ENCODE results near the gene VSTM2B. TPM values are rescaled to one million over a fixed set of nuclear protein-coding genes. Genes with fewer than 3 reads are reported as not detected.

VSTM2B gene
- total RNA-seq, 1 experiment from 2014 or later: not detected

GRCh38 chr19:29495901-29496441 is 29.8 kb upstream of the VSTM2B start:
- no peaks in the 10 kb centered on the region for H3K4me1 Mint-ChIP-seq (ENCODE audit: low read depth, unreplicated experiment)
- no peak for TF ChIP-seq CTCF (IDR thresholded peaks at IDR 0.05; ENCODE audit: insufficient read depth in 1 of 2, low read depth in 1 of 2, low read length in 1 of 2, severe bottlenecking in 1 of 2, unreplicated experiment in 1 of 2)
- ChIA-PET CTCF (no interaction called here), POLR2A (no interaction called here)
- H3K27me3 Mint-ChIP-seq (ENCODE audit: insufficient read depth, unreplicated experiment): peaks cover 10% of the 10 kb centered on the region
- H3K27ac Mint-ChIP-seq (ENCODE audit: unreplicated experiment): no peak overlapping the region
- H3K27me3 ChIP-seq (replicated peaks; ENCODE audit: control insufficient read depth, insufficient read depth, low read length): no peaks in the 10 kb centered on the region
- H3K4me1 ChIP-seq: no peaks in the 10 kb centered on the region
- DNase-seq: no peak
- no peaks in the 10 kb centered on the region for H3K36me3 ChIP-seq (ENCODE audit: control insufficient read depth, insufficient read depth, low read length)
- no peaks in the 10 kb centered on the region for H3K36me3 Mint-ChIP-seq (ENCODE audit: insufficient read depth, unreplicated experiment)
- peaks cover 17% of the 10 kb centered on the region for H3K9me3 Mint-ChIP-seq (ENCODE audit: unreplicated experiment)
- intact Hi-C loops (cut with micrococcal nuclease; ENCODE audit: unreplicated experiment): no loop called here
- no peaks in the 10 kb centered on the region for H3K9me3 ChIP-seq
- H3K4me3 ChIP-seq (ENCODE audit: low read depth, low read length): no peak overlapping the region
- no peak overlapping the region for H3K4me3 Mint-ChIP-seq (ENCODE audit: unreplicated experiment)
- no TSS peak for BruUV-seq (replicated peaks)

GRCh38 chr19:29497241-29497640 is 28.6 kb upstream of the VSTM2B start:
- POLR2A ChIA-PET: no interaction called here
- BruUV-seq (replicated peaks): no TSS peak
- H3K36me3 ChIP-seq (ENCODE audit: control insufficient read depth, insufficient read depth, low read length): no peaks in the 10 kb centered on the region
- H3K9me3 Mint-ChIP-seq (ENCODE audit: unreplicated experiment): peaks cover 17% of the 10 kb centered on the region
- H3K27me3 Mint-ChIP-seq (ENCODE audit: insufficient read depth, unreplicated experiment): peaks cover 5% of the 10 kb centered on the region
- no peaks in the 10 kb centered on the region for H3K4me1 Mint-ChIP-seq (ENCODE audit: low read depth, unreplicated experiment)
- intact Hi-C loops (cut with micrococcal nuclease; ENCODE audit: unreplicated experiment): no loop called here
- CTCF ChIA-PET: no interaction called here
- DNase-seq: no peak
- no peak overlapping the region for H3K27ac Mint-ChIP-seq (ENCODE audit: unreplicated experiment)
- no peaks in the 10 kb centered on the region for H3K36me3 Mint-ChIP-seq (ENCODE audit: insufficient read depth, unreplicated experiment)
- TF ChIP-seq CTCF (IDR thresholded peaks at IDR 0.05; ENCODE audit: insufficient read depth in 1 of 2, low read depth in 1 of 2, low read length in 1 of 2, severe bottlenecking in 1 of 2, unreplicated experiment in 1 of 2): no peak
- no peaks in the 10 kb centered on the region for H3K9me3 ChIP-seq
- H3K27me3 ChIP-seq (replicated peaks; ENCODE audit: control insufficient read depth, insufficient read depth, low read length): no peaks in the 10 kb centered on the region
- H3K4me3 Mint-ChIP-seq (ENCODE audit: unreplicated experiment): no peak overlapping the region
- no peak overlapping the region for H3K4me3 ChIP-seq (ENCODE audit: low read depth, low read length)
- no peaks in the 10 kb centered on the region for H3K4me1 ChIP-seq

- Mint-ChIP-seq H3K36me3 (ENCODE audit: insufficient read depth, unreplicated experiment) (no peaks in the 10 kb centered on the region), H3K27ac (ENCODE audit: unreplicated experiment) (no peak overlapping the region)
- intact Hi-C loops (cut with micrococcal nuclease; ENCODE audit: unreplicated experiment): no loop called here
Measured at GRCh38 chr19:29497686-29498436, 27.9 kb upstream of the VSTM2B start.

More at GRCh38 chr19:29497686-29498436, 27.9 kb upstream of the VSTM2B start:
- H3K27me3 ChIP-seq (replicated peaks; ENCODE audit: control insufficient read depth, insufficient read depth, low read length): no peaks in the 10 kb centered on the region
- BruUV-seq (replicated peaks): no TSS peak
- POLR2A ChIA-PET: no interaction called here
- CTCF ChIA-PET: no interaction called here
- H3K4me3 ChIP-seq (ENCODE audit: low read depth, low read length): no peak overlapping the region
- no peak for TF ChIP-seq CTCF (IDR thresholded peaks at IDR 0.05; ENCODE audit: insufficient read depth in 1 of 2, low read depth in 1 of 2, low read length in 1 of 2, severe bottlenecking in 1 of 2, unreplicated experiment in 1 of 2)
- Mint-ChIP-seq H3K9me3 (ENCODE audit: unreplicated experiment) (peaks cover 17% of the 10 kb centered on the region), H3K4me3 (ENCODE audit: unreplicated experiment) (no peak overlapping the region), H3K27me3 (ENCODE audit: insufficient read depth, unreplicated experiment) (peaks cover 5% of the 10 kb centered on the region), H3K4me1 (ENCODE audit: low read depth, unreplicated experiment) (no peaks in the 10 kb centered on the region)
- no peak for DNase-seq
- H3K9me3 ChIP-seq: no peaks in the 10 kb centered on the region
- H3K4me1 ChIP-seq: no peaks in the 10 kb centered on the region
- no peaks in the 10 kb centered on the region for H3K36me3 ChIP-seq (ENCODE audit: control insufficient read depth, insufficient read depth, low read length)

Measured in Caco-2 (cell line).